GM12872 (cell line): ENCODE results near the gene CXCL16.

ENCODE experiments used
- CTCF ChIP-seq: IDR thresholded peaks from 3 replicates; pipeline ENCODE4 v1.5.1; 2011; ENCODE audit warnings: low read depth, mild to moderate bottlenecking, low read length, moderate library complexity; ENCODE audit not compliant: insufficient read depth

CXCL16 gene

GRCh38 chr17:4718276-4718675 lies 21.5 kb downstream of the CXCL16 start:
- TF ChIP-seq CTCF, result no peak

- no peak for TF ChIP-seq CTCF
Observed at GRCh38 chr17:4717791-4718190, 21.9 kb downstream of the CXCL16 start.

GRCh38 chr17:4716081-4716480 lies 23.6 kb downstream of the CXCL16 start:
- TF ChIP-seq CTCF, result no peak

DNA sequence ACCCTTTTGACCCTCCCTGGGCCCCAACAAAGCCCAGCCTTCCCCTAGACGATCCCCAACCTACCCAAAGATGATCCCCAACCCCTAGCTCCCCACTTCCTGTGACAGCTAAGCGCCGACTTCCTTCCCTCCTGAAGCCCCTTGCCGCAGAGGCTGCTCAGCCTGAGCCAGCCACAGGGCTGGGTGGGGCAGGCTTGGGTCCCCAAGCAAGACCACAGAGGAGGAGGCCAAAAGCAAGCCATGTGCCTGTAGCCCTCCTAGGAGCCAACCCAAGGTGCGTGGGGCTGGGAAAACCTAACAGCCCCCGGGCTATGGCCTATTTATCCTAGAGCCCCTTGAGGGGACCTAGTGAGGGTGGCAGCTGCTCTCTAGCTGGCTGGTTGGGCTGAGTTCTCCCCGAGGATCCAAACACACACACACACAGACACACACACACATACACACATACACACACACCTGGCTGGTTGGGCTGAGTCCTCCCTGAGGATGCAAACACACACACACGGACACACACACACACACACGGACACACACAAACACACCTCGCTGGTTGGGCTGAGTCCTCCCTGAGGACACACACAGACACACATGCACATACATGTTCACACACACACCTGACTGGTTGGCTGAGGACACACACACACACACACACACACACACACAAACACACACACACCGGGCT lies 24.5 kb downstream of the CXCL16 start:
- TF ChIP-seq CTCF, result no peak

- TF ChIP-seq CTCF, result no peak
Observed at GRCh38 chr17:4712526-4712925, 27.2 kb downstream of the CXCL16 start.

GRCh38 chr17:4711661-4712181 lies 28.0 kb downstream of the CXCL16 start:
- TF ChIP-seq CTCF, result no peak

DNA sequence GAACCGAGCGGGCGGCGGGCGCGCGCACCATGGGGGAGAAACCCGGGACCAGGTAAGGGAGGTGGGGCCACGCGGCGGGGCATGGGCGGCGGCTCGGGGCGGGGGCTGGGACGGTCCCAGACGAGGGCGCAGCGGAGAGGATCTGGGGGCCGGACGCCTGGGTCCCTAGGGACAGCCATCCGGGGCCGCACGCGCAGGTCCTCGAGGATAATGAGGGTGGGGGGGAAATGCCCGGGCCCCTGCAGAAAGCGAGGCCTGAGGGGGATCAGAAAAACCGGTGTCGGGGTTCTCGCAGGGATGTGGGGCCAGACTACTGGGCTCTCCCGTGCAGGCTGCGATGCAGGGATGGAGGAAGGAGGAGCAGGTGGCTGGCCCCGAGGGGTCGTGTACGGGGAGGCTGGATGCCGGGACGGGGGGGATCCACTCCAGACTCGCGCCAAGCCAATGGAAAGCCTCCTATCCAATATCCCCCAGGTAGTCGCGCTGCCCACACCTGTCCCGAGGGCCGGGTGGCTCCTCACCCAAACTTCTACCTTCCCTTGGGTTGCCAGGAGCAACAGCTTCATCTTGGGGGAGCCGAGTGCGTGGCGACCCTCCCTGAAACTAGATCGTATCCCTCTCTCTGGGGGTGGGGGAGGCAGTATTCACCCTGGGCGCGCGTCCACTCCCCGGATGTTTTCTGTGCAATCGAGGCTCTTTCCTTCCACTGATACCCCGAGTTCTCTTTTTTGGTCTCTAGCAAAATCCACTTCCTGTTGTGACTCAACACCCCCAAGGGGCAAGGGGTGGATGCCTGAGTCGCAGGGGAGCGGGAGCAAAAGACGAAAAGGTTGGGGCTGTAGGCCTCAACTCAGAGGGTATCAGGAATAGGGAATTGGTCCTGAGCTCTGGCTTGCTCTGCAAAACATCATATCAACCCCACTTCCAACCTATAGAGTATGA lies 28.8 kb downstream of the CXCL16 start:
- no peak for TF ChIP-seq CTCF
